HuH-7 (cell line): ENCODE data around the gene KLF11.
A peak's percentile ranks its signal among the peaks of the same experiment; 100 is the strongest.

Source experiments
- DNase-seq: peaks from one replicate; pipeline ENCODE4 v3.0.0; 2011; ENCODE audit warnings: low spot score

KLF11 gene

GRCh38 chr2:10043256-10043905 lies at the start of gene KLF11:
TSS of gene KLF11 (plus strand) at chr2:10043550. CDS start at chr2:10043717, 167 bp downstream.
- DNase-seq: peak; percentile 80

DNA sequence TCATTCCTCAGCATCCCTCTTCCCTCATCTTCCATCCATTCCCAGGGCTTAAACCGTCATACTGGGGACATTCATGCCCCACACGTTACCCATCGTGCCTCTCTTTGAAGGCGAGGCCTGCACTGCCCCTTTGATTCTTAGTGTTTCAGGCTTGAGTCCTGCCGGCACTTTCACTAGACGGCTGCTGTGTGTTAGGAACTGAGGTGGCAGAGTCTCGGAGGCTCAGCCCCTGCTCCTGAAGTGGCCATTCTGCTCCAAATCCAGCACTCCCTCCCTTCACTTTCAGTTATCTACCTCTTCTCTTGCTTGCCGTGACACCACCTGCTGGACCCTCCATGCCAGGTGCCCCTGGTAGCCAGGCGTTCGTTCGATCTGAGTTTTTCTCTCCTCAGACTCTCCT lies 48.9 kb upstream of the KLF11 start:
- no peak for DNase-seq

DNA sequence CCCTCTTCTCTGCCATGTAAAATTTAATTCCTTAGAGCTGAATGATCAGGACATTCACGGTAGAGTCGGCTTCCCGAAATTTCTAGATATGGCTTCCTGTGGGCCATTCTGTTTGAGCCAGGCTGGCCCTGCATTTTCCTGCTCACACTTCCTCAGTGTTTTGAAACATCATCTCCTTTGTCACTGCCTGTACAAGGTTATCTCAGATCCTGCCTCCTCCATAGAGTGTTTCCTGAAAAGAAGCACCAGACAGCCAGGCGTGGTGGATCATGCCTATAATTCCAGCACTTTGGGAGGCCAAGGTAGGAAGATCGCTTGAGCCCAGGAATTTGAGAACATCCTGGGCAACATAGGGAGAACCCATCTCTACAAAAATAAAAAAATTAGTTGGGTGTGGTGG lies 48.3 kb upstream of the KLF11 start:
- no peak for DNase-seq

GRCh38 chr2:9996321-9996720 lies 47.0 kb upstream of the KLF11 start:
- DNase-seq: no peak

DNA sequence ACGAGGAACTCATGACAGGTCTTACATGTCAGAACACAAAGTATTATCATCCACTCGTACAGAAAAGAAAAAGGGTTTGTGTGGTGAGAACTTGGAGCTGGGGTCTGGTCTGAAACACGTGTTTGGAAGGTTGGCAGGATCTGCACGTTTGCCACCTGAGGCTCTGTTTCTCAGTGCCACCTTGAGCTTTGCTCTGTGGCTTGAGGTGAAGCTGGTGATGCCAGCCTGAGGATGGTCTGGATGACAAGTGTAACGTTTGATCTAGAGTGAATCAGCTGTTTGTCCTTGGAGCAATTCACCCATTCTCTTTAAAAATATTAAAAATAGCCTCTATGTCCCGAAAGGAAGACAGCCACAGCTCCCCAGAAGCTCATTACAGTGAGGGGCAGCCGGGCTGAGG lies 45.4 kb upstream of the KLF11 start:
- no peak for DNase-seq

DNA sequence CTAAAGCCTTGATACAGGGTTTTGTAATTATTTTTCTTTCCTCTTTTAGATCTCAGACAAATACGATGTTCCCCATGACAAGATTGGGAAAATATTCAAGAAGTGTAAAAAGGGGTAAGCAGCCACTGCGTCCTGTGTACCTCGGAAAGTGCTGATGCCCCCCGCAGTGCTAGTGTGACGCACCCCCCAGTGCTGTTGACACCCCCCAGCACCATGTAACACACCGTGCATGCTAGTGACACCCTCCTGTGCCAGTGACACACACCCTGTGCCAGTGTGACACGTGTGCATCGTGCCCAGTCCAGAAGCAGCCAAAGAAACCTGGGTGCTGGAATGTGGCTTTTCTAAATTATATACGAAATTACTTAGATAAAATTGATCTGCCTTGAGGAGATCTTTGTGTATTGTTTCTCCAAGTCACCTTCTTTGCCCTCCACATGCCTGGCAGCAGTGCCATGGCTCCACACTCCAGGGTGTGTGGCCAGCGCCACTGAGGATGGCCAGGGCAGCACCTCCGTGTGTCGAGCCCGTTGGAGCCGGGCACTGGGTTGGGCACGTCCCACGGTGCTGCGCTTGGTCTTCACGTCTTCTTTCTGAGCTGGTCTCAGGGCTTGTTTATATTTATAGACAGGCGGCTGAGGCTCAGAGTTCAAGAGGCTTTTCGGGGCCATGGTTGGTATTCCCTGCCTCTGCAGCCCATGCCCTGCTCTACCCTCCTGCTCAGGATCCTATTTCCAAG lies 44.3 kb upstream of the KLF11 start:
- DNase-seq: no peak

GRCh38 chr2:9999693-10000092 lies 43.7 kb upstream of the KLF11 start:
- DNase-seq: no peak

GRCh38 chr2:10000541-10000940 lies 42.8 kb upstream of the KLF11 start:
- no peak for DNase-seq

GRCh38 chr2:10001586-10001985 lies 41.8 kb upstream of the KLF11 start:
- DNase-seq: no peak

- no peak for DNase-seq
Observed at GRCh38 chr2:10002109-10002508, 41.2 kb upstream of the KLF11 start.

- DNase-seq: no peak
Observed at GRCh38 chr2:10002681-10003080, 40.7 kb upstream of the KLF11 start.

DNA sequence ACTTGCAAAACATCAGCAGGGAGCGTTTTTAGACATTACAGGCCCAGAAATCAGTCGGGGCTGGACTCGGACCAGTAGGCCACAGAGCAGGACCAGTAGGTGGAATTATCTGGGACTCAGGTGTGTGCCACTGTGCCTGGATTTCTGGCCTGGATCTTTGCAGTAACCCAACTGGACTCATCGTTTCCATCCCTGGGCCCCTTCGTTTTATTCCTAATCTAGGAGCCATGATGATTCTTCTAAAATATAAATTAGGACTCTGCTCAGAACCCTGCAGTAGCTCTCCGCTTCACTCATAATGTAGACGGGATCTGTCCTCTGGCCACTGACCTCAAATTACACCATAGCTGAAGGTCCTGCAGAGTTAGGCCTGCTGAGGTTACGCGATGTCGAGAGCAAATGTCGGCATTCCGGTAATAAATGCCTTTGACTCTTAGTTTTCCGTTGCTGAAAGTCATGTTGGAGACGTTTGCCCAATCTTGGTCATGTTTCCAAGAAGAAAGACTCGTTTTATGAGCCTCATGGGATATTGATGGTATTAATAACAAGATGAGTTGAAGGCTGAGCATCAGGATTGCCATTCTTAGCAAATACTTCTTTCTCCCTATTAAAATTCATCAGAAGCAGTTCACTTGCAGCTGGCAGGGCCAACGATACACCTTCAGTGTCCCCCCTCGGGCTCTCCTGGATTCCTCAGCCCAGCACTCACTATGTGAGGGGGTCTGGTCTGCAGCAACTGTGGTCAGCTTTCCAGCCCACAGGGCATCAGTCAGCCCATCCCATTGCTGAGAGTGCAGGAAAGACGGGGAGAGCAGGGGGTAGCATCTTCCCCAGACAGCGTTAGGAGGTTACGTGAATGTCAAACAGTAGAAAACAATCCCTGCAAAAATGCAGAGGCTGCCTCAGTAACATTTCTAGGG lies 39.9 kb upstream of the KLF11 start:
- no peak for DNase-seq

DNA sequence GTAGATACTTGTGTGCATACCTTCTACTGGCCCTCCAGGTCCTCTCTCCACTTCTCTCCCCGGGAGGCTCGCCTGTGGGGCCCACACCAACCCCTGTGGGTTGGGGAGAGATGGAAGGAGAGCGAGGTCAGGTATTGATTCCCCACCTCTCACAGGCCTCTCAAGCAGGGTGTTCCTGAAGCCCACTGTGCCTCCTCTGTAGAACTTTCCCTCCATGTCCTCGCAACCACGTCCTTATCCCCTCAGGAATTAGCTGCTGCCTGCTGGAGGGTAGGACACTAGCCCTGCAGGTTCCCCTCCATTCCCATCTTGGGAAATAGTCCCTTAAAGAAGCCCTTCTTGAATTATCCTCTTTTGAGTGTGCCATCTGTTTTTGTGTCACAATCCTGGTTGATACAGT lies 38.9 kb upstream of the KLF11 start:
- no peak for DNase-seq

DNA sequence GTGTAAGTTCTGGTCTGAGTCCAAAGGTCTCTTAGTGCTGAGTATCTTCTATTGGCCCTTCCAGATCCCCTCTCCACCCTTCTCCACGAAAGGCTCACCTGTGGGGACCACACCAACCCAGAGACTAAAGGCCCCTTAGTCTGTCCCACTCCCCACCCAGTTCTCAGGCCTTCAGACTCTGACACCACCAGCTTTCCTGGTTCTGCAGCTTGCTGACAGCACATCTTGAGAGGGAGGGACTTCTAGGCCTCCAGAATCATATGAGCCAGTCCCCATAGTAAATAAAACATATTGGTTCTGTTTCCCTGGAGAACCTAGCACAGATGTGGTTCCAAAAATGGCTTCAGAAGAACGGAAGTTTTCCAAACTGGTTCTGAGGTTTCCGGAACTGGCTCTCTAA lies 38.5 kb upstream of the KLF11 start:
- no peak for DNase-seq

DNA sequence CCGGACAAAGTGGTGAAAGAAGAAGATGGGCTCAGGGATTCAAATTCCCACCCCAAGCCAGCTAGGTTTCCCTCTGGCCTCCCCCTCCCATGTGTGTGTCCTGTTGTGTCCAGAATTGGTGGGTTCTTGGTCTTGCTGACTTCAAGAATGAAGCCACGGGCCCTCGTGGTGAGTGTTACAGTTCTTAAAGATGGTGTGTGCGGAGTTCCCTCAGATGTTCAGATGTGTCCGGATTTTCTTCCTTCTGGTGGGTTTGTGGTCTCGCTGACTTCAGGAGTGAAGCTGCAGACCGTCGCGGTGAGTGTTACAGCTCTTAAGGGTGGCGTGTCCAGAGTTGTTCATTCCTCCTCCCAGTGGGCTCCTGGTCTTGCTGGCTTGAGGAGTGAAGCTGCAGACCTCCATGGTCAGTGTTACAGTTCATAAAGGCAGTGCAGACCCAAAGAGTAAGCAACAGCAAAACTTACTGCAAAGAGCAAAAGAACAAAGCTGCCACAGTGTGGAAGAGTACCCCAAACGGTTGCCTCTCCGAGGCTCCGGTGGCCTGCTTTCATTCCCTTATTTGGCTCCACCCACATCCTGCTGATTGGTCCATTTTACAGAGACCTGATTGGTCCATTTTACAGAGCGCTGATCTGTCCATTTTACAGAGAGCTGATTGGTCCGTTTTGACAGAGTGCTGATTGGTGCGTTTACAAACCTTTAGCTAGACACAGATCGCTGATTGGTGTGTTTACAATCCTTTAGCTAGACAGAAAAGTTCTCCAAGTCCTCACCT lies 37.7 kb upstream of the KLF11 start:
- DNase-seq: no peak

- no peak for DNase-seq
Observed at GRCh38 chr2:10006236-10007161, 36.9 kb upstream of the KLF11 start.

DNA sequence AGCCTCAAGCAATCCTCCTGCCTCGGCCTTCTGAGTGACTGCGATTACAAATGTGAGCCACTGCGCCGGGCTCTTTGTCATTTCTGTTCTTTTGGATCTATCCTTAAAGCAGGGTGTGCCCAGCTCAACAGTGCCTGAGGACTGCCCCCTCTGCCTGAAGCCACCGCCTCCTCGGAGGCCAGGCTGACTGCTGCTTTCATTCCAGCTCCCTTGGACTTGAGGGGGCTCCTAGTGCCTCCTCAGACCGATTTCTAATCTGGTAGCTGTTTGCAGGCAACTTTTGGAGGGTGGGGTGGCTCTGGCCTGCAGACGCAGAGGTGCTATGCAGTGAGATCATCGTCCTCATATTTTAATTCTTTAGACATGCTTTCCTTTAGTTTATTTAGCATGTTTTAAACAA lies 35.9 kb upstream of the KLF11 start:
- no peak for DNase-seq

GRCh38 chr2:10007921-10008808 lies 35.2 kb upstream of the KLF11 start:
- DNase-seq: no peak

DNA sequence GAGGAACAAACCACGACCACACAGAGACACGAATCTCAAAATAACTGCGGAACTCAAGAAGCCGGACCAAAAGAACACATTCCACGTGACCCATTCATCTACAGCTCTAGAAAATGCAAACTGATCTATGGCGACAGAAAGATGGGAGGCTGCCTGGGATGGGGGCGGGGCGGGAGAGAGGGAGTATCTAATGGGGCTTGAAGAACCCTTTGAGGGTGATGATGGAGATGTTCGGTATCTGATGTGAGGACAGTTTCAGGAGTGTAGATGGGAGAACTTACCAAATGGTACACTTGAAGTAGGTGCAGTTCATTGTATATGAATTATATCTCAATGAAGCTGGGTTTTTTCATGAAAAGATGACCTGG lies 34.6 kb upstream of the KLF11 start:
- DNase-seq: no peak

DNA sequence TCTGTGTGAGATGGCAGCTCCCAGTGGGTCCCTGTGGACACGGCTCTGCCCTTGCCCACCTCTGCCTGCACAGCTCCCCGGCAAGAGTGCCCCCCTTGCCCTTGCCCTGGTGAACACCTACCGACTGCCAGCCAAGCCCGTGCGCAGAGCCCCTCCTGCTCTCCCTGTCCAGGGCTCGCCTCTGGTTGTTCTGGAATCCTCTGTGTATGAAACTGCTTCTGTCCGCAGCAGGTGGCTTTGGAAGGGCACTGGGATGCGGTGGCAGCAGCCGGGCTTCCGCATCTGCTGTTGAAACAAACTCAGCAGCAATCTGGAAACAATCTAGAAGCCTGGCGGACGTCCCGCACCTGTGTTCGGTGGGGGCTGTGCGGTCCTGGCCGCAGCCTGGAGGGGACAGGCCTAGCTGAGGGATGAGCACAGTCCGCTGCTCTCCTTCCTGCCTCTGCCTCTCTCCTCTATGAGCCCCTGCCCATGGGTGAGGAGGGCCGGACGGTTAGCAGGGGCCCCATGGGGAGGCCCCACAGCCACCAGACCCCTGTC lies 34.0 kb upstream of the KLF11 start:
- DNase-seq: no peak
